ENCODE data around the gene KLHL22.

KLHL22 gene

GRCh38 chr22:20450551-20450906 is 45.1 kb downstream of the KLHL22 start:
- Histone ChIP-seq H3K9me2 (ENCODE audit: low read depth, low read length) (no peaks in the 10 kb centered on the region), H3F3A (ENCODE audit: insufficient read depth, low read length) (no peaks in the 10 kb centered on the region), H3K9ac (ENCODE audit: low read length) (no peak overlapping the region), H3K4me1 (ENCODE audit: insufficient read depth, low read length, severe bottlenecking) (no peaks in the 10 kb centered on the region), H3K4me3 (ENCODE audit: low read depth, low read length, poor library complexity, severe bottlenecking) (no peak overlapping the region), H2AFZ (ENCODE audit: low read length) (no peak overlapping the region), H3K27me3 (ENCODE audit: insufficient read depth, low read length) (no peaks in the 10 kb centered on the region), H3K9me3 (ENCODE audit: low read length) (no peaks in the 10 kb centered on the region), H3K36me3 (ENCODE audit: insufficient read depth, low read length) (peaks cover 7% of the 10 kb centered on the region; the same call in 1 of the 2 replicates), H4K20me1 (ENCODE audit: insufficient read depth, low read length) (no peaks in the 10 kb centered on the region), H3K79me2 (ENCODE audit: insufficient read depth, low read length) (no peaks in the 10 kb centered on the region), H3K4me2 (ENCODE audit: low read length) (no peak overlapping the region), H3K27ac (ENCODE audit: low read depth, low read length, poor library complexity, severe bottlenecking) (no peak overlapping the region)
- TF ChIP-seq EZH2 (IDR thresholded peaks at IDR 0.05; ENCODE audit: borderline replicate concordance, low read length) (no peak), CTCF (IDR thresholded peaks at IDR 0.05; ENCODE audit: low read length) (no peak)

- Histone ChIP-seq H3K27ac (ENCODE audit: low read depth, low read length, poor library complexity, severe bottlenecking) (no peak overlapping the region), H3K79me2 (ENCODE audit: insufficient read depth, low read length) (no peaks in the 10 kb centered on the region), H3K9ac (ENCODE audit: low read length) (no peak overlapping the region), H4K20me1 (ENCODE audit: insufficient read depth, low read length) (no peaks in the 10 kb centered on the region), H3K36me3 (ENCODE audit: insufficient read depth, low read length) (peaks cover 7% of the 10 kb centered on the region; the same call in 1 of the 2 replicates), H3K4me1 (ENCODE audit: insufficient read depth, low read length, severe bottlenecking) (no peaks in the 10 kb centered on the region), H3K9me3 (ENCODE audit: low read length) (no peaks in the 10 kb centered on the region), H3K4me2 (ENCODE audit: low read length) (no peak overlapping the region), H2AFZ (ENCODE audit: low read length) (no peak overlapping the region), H3K9me2 (ENCODE audit: low read depth, low read length) (no peaks in the 10 kb centered on the region), H3K27me3 (ENCODE audit: insufficient read depth, low read length) (no peaks in the 10 kb centered on the region), H3K4me3 (ENCODE audit: low read depth, low read length, poor library complexity, severe bottlenecking) (no peak overlapping the region), H3F3A (ENCODE audit: insufficient read depth, low read length) (no peaks in the 10 kb centered on the region)
- TF ChIP-seq CTCF (IDR thresholded peaks at IDR 0.05; ENCODE audit: low read length) = no peak
- TF ChIP-seq EZH2 (IDR thresholded peaks at IDR 0.05; ENCODE audit: borderline replicate concordance, low read length) = no peak
These were observed 45.6 kb downstream of the KLHL22 start for GRCh38 chr22:20449819-20450550.

DNA sequence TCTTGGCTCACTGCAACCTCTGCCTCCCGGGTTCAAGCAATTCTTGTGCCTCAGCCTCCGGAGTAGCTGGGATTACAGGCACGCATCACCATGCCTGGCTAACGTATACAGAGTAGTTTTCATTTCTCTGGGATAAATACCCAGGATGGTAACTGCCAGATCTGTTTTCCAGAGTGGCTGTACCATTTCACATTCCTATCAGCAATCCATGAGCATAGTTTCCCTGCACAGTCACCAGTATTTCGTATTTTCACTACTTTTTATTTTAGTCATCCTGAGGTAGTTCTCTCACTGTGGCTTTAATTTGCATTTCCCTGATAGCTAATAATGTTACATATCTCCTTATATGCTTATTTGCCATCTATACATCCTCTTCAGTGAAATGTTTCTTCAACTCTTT is 47.0 kb downstream of the KLHL22 start:
- Histone ChIP-seq H3K9me2 (ENCODE audit: low read depth, low read length) (no peaks in the 10 kb centered on the region), H3K27me3 (ENCODE audit: insufficient read depth, low read length) (no peaks in the 10 kb centered on the region), H3K27ac (ENCODE audit: low read depth, low read length, poor library complexity, severe bottlenecking) (no peak overlapping the region), H3K4me2 (ENCODE audit: low read length) (no peak overlapping the region), H3K4me3 (ENCODE audit: low read depth, low read length, poor library complexity, severe bottlenecking) (no peak overlapping the region), H3F3A (ENCODE audit: insufficient read depth, low read length) (no peaks in the 10 kb centered on the region), H3K9me3 (ENCODE audit: low read length) (no peaks in the 10 kb centered on the region), H3K79me2 (ENCODE audit: insufficient read depth, low read length) (no peaks in the 10 kb centered on the region), H4K20me1 (ENCODE audit: insufficient read depth, low read length) (no peaks in the 10 kb centered on the region), H3K9ac (ENCODE audit: low read length) (no peak overlapping the region), H2AFZ (ENCODE audit: low read length) (no peak overlapping the region), H3K4me1 (ENCODE audit: insufficient read depth, low read length, severe bottlenecking) (no peaks in the 10 kb centered on the region), H3K36me3 (ENCODE audit: insufficient read depth, low read length) (peaks cover 7% of the 10 kb centered on the region; the same call in 1 of the 2 replicates)
- no peak for TF ChIP-seq EZH2 (IDR thresholded peaks at IDR 0.05; ENCODE audit: borderline replicate concordance, low read length)
- TF ChIP-seq CTCF (IDR thresholded peaks at IDR 0.05; ENCODE audit: low read length) = no peak

All from OCI-LY1 (cell line).